Fibroblast of skin of left biceps (primary cell): ENCODE results near the gene SLC7A5.
"Not testable (repeated sequence)": the region's sequence is repeated elsewhere in the genome, so short reads cannot be mapped to it uniquely, and the experiment has no call there.

Source experiments
- DNase-seq, 2 experiments: peaks; one replicate each; pipeline ENCODE4 v3.0.0-alpha.2; 2013; ENCODE audit warnings: low read depth in 2 of 2

Gene SLC7A5

DNA sequence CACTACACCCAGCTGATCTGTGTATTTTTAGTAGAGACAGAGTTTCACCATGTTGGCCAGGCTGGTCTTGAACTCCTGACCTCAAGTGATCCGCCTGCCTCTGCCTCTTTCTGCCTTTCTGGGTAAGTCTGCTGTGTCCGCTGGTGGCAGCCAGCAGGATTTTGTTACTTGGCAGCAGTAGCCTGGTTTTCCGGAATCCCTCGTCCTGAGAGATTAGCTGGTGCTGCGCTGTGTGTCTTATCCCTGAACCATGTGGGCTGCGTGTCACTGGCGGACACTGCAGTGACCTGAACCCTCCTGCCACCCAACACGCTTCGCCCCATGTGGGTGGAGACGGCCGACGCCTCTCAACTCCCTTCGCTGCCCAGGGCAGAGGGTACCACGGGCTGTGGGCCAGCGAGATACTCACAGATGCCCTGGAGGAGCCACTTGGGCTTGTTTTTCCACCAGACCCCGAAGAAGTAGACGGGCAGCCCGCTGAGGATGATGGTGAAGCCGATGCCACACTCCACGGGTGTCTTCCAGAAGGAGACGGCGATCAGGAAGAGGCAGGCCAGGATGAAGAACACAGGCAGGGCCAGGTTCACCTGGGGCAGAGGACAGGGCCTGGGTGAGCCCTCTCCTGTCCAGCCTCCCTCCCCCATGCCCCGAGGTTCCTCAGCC, 35.2 kb downstream of the SLC7A5 start:
- no peak for DNase-seq

DNA sequence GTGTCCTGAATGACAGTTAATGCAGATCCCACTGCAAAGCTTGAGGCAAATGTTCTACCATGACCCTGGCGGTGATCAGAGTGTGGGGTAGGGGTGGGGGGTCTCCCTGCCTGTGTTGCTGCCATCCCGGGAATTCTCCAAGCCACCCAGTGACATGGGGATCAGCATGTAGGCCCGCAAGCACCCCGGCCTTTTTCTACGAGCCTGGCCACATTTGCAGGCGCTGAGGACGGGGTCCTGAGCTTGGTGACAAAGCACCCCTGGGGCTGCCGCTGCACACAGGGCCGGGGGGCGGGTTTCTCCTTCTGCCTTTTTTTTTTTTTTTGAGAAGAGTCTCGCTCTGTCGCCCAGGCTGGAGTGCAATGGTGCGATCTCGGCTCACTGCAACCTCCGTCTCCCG, 35.8 kb downstream of the SLC7A5 start:
- no peak for DNase-seq

DNA sequence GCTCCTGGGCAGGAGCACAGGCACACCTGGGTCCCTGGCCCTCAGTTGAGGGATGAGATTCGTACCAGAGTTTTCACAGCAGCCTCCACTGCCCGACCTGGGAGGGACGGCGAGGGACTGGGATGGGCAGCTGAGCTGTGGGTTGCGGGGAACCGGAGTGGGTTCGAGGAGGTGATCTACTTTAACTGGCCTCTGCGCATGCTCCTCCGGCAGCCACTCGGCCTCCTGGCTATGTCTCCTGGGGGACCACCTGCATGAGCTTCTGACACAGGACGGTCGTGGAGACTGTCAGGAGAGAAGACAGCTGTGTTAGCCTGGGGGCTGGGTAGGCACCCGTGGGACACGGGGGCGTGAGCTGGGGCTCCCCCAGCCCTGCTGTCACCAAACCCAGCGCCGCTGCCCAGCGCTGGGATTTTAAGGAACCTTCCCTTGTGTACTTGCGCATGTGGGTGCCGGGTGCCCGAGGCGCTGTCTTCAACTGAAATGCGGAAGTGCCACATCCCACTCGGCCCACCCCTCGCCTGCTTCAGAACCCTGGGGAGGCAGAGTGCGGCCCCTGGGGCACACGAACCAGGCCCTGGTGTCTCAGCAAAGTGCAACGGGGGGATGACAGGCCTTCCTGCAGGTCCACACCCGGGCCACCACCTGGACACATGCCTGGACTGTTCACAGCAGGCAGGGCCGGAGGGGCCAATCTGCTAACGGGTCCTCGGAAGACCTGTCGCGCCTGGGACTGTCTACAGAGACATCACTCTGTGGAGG, 36.4 kb downstream of the SLC7A5 start:
- DNase-seq = no peak

DNA sequence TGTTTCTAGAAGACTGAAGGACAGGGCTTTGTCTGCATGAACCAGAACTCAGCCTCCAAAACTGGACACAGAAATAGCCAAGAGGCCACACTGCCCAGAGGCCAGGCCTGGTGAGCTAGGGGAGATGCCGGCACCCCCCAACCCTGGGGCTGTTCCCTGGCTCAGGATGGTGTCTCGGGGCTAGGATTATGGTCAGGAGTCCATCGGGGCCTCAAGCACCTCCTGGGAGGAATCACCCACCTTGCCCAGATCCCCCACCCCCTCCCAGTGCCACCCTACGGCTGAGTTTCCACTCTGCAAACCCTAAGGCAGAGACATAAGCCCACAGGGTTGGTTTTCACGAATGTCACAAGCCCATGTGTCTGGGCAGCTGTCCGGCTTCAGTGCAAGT, 37.2 kb downstream of the SLC7A5 start:
- no peak for DNase-seq

DNA sequence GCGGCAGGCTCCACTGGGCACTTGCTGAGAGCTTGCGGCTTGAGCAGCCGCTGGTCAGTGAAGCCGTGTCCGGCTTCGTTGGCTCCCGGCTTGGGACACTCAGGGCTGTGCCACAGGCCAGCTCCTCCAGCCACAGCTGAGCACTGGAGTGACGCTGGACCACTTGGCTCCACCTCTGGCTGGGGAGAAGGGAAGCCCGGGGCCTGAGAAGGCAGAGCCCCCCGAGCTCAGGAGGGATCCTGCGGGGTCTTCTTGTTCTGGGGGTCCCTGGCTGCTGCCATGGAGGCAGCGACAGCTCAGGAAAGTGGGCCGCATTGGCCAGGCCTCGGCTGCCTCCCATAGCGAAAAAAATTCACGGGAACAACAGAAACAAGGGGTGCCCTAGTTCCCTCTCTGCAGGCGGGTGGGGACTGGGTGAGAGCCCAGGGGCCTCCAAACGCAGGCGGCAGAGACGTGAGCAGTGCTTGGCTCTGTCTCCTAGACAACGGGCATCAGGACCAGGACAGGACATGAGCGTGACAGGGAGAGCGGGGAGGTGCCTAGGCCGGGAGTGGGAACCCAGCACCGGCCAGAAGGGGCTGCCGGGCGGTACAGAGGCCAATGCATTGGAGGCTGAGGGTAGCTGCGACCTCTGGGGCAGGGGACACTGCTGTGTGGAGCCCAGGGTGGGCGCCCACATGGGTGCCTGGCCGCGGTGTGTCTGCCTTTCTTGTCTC, 37.7 kb downstream of the SLC7A5 start:
- no peak for DNase-seq

DNA sequence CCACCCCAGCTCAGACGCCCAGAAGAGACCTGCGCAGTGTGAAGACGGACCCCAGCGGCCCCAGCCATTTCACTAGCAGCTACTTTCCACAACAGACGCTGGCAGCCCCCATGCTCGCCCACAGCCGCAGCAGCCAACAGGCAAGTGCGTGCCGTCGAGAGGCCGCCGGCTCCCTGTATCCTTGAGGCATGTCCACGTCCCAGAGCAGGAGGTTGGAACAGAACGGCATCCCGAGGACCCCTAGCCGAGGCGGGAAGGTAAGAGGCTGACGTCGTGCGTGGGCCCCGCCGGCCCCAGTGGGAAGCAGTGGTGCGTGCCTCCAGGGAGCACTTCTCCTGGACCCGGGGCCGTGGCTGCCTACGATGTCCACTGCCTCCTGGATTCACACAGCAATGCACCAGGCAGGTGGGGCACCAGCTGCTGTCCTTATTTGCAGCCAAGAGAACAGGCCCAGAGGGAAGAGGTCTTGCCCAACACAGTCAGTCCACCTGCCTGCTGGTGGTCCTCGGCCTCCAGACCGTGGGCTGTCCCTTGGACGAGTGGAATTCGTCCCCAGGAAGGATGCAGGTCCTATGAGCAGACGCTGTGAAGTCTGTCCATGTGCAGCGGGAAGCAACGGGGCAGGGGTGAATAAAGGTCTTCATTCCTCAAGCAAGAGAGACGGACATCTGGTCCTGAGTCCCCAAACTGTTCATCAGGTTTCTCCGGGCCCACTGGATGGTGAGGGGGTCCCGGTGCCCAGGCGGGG, 38.5 kb downstream of the SLC7A5 start:
- DNase-seq = no peak

DNA sequence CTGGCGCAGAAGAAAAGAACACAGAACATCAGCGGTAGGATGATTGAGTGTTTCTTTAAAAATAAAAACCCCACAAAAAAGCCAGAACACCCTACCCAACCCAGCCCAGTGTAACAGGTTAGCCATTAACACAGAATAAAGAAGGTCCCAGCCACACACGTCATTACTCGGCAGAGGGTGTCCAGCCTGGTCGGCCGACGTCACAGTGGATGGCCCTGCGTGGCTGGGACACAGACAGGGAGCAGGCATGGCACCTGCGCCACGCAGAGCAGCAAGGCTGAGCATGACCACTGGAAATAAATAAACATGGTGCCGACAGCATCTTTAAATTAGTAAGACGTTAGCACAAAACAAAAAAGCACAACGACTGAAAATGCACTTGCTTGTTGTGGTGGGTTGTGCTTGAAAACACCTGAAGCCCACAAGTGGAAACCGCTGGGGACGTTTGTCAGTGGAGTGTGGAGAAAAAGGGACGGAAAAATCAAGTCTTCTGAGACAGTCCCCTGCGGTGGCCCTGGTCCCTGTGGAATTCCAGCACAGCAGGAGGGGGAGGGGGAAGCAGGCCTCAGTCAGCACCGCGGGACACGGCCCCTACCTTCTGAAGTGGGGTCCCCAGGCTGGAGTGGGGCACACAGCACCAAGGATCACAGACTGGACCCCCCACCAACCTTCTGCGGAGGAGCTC, 39.2 kb downstream of the SLC7A5 start:
- no peak for DNase-seq

DNA sequence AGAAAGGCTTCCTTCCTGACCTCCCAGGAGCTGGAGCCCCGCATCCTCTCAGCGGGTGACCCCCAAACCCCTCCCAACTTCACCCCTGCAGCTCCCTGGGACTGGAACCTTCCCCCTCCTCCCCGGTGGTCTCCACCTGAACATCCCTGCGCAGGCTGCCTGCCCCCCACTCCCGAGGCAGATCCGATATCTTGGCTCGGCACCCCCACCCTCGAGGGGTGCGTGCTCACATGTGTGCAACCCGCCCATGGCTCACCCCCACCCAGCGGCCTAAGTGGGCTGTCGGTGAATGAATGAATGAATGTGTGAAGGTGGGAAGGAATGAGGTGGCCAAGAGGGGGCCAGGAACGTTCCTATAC, 39.7 kb downstream of the SLC7A5 start:
- DNase-seq = no peak

DNA sequence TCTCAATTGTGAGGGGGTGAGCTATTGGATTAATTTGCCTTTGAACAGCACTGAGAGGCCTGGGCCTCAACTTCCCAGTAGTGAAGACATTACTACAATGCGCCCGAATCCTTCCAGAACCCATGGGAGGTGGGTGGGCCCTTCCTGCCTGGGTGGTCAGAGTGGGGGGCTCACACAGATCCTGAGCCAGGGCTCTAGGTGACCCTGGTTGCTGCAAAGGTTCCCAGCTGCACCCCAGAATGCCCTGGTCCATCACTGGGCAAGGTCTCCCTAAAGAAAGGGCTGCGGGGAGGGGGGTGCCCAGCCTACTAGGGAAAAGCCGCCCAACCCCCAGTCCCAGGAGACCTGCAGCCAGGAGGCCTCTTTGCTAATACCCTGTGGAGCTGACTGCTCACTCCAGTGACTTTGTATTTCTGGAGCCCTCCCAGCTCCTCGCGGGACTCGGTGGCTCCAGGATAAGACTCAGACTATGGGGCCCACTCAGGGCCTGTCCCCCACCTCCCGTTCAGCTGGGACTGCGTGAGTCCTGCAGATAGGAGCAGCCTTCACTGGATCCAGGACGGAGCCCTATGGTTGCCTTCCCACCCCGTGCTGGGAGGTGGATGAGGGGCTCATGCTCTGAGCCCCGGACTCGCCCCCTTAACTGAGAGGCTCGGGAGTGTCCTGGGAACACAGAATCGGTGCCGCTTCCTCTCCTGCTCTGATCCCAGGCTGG, 40.2 kb downstream of the SLC7A5 start:
- DNase-seq = no peak

DNA sequence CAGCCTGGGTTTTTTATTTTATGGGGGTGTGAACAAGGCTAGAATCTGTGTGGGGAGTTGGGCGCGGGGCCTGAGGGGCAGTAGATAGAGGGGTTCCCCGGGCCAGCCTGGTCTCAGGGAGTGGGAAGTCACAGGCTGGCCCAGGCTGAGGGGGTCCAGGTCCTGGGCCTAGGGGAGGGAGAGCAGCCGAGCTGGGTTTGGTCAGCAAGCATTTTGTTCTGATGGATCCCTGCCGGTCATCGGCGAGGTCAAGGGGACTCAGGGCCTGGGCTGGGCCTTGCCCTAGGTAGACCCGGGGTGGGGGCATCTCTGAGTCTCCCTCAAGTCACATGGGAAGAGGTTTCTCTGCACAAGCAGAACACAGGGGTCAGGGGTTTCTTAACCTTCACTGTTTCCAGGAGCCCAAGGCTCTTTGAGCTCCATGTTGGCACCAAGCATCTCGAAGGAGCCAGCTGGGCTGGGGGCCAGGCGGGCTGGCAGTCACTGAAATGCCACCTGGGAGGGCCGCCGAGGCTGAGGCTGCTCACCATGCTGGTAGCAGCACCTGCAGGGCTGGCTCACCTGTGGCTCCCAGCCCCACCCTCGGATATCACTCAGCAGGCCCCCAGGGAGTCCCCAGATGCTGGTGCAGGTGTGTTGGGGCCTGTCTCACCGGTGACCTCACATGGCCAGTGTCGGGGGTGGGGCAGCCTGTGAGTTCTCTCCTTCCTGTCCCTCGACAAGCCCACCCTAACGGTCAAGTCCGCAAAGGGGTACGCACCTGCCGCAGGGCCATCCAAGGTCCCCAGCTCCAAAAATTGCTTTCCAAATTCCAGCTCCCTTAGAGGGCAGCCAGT, 41.0 kb downstream of the SLC7A5 start:
- no peak for DNase-seq

DNA sequence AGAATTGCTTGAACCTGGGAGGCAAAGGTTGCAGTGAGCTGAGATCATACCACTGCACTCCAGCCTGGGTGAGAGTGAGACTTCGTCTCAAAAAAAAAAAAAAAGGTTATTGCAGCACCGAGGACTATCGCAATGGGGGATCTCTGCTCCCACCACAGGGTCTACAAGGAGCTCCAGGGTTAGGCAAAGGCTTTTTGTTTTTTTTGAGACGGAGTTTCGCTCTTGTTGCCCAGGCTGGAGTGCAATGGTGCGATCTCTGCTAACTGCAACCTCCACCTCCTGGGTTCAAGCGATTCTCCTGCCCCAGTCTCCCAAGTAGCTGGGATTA, 41.8 kb downstream of the SLC7A5 start:
- DNase-seq = not testable (repeated sequence)

DNA sequence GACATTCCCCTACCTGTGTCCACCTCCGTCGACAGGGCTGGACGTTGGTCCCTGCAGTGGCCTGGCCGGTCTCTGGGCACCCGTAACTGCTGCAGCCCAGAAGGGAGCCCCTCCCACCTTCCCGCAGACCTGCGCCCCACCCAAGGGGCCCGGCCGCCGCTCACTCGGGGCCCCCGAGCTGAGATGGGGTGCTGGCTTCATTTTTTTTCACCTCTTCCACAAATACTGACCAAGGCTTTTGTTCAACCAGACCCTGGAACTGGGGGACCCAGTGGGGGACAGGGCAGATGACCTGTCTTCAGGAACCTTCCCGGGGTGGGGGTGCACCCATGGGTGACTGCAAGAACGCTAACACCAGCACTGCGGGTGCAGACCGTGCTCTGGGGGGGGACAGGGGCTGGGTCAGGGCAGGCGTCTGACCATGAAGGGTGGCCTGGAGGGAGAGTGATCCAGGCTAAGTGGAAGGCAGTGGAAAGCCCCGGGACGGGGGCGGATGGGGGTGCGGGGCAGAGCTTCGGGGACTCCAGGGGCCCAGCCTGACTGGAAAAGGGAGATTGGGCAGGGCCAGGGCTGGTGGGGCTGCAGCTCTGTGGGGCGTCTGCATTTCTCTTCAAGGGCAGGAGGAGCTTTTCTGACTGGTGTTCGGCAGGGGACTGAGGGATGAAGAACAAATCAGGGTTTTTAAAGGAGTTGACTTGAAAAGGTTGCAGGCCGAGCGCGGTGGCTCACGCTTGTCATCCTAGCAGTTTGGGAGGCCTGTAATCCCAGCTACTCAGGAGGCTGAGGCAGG, 42.3 kb downstream of the SLC7A5 start:
- no peak for DNase-seq

DNA sequence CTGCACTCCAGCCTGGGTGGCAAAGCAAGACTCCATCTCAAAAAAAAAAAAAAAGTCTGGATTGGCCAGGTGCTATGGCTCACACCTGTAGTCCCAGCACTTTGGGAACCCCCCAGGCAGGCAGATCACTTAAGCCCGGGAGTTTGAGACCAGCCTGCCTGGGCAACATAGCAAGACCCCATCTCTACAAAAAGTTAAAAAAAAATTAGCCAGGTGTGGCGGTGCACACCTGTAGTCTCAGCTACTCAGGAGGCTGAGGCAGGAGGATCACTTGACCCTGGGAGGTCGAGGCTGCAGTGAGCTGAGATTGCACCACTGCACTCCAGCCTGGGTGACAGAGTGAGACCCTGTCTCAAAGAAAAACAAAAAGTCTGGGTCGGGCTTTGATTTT, 42.9 kb downstream of the SLC7A5 start:
- DNase-seq = not testable (repeated sequence)

DNA sequence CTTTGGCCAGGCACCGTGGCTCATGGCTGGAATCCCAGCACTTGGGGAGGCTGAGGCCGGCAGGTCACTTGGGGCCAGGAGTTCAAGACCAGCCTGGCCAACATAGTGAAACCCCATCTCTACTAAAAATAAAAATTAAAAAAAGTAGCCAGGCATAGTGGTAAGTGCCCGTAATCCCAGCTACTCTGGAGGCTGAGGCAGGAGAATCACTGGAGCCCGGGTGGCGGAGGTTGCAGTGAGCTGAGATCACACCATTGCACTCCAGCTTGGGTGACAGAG, 43.5 kb downstream of the SLC7A5 start:
- not testable (repeated sequence) for DNase-seq

DNA sequence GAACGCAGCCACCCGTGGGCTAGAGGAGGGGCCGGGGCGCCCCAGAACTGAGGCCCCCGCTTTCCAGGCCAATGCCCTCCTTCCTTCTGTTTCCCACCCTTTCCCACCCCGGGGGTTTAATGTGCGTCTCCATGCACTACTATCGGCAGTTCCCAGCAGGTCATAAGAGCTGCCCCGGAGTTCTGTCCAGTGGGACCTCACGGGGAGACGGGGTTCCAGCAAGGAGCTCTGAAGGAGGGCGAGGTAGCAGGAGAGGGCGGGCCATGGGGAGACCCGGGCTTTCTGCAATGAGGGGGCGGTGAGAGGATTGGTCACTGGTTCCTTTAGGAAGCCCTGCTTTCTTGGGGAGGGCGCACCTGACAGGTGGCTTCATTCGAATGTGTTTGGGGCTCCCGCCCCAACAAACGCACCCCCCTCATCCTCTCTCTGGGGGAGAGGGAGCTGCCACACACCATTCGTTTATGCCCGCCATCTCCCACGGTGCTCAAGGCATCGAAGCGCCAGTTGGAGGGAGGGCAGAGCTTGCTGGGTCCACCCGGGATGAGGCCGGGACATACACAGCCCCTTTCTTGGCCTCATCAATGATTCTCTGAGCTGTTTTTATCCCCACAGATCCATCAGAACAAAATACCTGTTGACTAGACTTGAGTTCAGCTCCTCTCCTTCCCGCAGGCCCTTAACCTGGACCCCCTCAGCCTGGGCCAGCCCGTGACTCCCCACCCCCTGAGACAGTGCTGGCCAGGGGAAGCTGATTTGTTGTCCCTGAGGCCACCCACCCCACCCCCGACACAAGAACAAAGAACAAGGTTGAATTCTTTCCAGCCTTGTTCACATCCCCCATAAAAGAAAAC, 44.1 kb downstream of the SLC7A5 start:
- no peak for DNase-seq

DNA sequence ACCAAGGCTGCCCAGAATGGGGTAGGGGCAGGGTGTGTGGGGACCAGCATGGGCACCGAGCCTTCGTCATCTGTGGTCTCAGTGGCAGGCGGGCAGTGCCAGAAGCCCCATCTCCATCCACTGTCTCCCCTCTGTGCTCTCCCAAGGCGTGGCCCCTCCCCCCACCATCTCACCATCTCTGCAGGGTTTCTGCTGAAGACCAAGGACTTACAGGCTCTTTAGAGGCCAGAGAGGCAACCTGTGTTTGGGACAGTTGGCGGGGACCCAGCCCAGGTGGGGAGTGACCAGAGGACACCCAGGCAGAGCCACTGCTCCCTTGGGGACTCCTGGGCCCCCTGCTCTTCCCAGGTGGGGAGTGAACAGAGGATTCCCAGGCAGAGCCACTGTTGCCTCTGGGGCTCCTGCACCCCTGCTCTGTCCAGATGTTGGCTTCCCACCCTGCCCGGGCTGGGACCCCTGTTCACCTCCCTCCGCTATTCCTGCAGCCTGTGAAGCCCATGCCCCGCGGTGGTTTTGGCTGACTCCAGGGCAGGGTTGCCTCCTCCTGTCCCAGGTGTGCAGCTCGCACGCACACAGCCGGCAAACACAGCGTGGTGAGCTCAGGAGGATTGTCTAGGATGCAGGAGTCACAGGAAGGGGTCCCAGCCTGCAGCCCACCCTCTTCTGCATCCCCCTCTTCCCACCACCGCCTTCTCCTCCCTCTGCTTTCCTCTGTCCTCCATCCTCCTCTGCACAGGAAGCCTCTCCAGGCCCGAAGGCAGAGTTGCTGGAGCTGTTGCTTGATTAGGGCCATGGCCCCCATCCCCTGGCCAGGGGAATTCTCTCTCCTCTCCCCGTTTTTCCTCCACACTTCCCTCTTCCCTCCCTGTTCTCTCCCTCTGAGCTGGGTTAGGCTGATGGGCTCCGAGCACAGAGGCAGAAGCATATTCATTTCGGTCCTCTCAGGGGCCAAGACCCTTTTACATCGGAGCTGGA, 45.0 kb downstream of the SLC7A5 start:
- no peak for DNase-seq

DNA sequence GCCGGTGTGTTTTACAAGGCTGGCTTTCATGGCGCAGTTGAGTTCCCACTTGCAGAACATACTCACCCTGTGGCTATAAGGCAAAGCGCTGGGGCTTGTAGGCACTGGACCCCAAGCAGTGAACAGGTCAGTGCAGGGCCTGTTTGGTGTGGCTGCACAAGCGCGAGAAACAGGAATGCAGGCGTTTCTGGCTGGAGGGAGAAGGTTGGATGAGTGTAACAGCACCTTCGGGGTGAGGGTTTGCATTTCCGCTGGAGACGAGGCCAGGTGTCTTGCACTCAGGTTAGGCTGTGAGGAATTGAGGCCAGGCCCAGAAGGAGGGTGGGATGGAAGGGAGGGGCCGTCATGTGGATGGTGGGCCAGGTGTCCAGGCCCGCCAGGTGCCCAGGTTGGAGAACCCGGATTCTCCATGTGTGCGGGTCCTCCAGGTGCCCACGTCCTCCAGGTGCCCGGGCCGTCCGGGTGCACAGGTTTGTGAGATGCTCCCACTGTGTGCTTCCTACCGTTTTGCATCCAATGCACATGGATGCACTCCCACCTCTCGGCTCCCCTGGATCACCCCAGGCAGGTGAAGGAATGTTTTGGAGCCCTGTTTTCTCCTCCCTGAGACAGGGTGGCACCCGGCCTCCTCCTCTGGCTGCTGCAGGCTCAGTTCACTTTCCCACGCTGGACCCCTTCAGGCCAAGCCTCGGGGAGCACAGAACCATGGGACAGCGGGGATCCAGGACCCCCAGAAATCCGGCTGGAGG, 46.0 kb downstream of the SLC7A5 start:
- no peak for DNase-seq
